Kidney capillary endothelial cell (primary cell): ENCODE data around the gene MRAS.
"Not testable (repeated sequence)": the region's sequence is repeated elsewhere in the genome, so short reads cannot be mapped to it uniquely, and the experiment has no call there.

ENCODE experiments used
- DNase-seq: peaks from one replicate; pipeline ENCODE4 v3.0.0-alpha.2; 2018; ENCODE audit warnings: low spot score

The MRAS gene

DNA sequence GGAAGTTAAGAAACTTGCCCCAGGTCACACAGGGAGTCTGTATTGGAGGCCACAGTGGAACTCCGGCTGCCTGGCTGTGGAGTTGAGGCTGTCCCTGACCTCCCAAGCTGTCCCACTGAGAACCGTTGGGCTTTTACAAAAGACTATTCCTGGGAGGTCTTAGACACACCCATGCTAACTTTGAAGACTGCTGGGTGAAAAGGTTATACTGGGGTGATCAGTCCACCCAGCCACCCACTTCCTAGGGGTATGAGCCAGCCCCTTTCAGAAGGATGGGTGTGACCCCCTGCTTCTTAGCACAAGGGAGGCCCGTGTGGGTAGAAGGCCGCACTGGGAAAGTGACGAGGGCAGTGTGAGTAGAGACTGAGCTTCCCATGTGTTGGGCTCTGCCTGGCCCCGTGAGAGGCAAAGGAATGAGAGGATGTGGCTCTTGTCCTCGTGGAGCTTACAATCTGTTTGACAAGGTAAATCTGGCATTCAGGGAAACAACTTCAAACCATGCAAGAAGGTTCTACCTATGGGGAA, 19.0 kb downstream of the MRAS start:
- no peak for DNase-seq

DNA sequence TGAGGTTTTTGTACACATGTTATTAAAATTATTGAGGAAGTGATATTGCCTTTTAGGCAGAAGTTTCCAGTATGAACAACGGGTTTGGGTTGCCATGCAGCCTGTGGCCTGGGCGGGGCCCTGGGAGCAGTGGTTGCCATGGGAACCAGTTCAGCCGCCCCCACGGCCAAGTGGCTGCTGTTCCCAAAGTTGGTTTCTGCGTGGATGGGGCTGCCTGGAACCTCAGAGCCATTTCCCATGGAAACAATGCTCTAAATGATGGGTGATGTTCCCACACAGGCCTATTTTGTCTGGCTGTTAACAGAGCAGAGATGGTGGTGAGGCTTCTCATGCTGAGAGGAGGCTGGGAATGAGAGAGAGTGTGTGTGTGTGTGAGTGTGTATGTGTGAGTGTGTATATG, 19.5 kb downstream of the MRAS start:
- DNase-seq = no peak

DNA sequence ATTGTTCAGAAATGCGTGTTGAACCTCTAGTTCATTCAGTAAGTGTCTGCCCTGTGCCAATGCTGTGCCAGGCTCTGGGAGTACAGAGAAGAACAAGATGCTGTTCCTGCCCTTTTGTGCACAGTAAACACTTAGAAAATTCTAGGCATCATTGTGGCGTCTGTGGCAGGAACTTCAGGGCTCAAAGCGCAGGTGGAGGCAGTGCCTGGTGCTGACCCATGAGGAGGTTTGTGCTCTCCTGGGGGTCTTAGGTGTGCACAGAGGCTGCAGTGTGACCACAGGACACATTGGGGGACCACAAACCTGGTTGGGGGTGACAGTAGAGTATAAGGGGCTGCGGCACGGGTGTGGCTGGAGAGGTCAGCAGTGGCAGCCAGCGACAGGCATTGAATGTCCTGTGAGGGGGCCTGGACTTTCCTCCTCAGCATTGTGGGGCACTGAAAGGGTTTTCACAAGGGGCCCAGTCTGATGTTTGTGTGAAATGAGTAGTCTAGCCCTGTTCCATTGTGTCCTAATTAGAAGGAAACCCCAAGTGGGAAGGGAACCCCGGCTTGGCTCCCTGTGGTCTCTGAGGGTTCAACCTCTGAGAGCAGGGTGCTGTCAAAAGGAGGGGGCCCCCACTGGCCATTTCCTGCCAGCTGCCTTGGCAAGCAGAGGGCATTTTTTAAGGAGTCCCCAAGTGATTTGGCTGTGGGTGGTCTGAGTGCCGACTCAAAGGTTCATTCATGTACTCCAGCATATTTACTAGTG, 20.9 kb downstream of the MRAS start:
- DNase-seq = no peak

DNA sequence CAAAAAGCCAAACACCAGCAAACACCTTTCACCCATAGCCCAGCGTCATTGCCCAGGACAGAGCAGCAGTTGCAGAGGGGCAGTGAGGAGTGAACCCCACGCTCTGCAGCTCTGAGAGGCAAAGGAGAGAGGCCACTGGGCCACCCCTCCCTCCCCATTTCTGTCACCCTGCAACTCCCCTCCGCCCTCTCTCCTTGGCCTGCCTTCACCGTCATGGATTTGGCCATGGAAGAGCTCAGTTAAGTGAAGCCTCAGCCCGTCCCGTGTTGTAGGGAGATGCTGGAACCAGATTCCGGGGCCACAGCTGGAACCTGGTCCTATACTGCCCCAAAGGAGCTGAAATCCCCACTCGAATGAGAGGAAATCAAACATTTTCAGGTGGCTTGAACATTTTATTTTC, 21.9 kb downstream of the MRAS start:
- no peak for DNase-seq

DNA sequence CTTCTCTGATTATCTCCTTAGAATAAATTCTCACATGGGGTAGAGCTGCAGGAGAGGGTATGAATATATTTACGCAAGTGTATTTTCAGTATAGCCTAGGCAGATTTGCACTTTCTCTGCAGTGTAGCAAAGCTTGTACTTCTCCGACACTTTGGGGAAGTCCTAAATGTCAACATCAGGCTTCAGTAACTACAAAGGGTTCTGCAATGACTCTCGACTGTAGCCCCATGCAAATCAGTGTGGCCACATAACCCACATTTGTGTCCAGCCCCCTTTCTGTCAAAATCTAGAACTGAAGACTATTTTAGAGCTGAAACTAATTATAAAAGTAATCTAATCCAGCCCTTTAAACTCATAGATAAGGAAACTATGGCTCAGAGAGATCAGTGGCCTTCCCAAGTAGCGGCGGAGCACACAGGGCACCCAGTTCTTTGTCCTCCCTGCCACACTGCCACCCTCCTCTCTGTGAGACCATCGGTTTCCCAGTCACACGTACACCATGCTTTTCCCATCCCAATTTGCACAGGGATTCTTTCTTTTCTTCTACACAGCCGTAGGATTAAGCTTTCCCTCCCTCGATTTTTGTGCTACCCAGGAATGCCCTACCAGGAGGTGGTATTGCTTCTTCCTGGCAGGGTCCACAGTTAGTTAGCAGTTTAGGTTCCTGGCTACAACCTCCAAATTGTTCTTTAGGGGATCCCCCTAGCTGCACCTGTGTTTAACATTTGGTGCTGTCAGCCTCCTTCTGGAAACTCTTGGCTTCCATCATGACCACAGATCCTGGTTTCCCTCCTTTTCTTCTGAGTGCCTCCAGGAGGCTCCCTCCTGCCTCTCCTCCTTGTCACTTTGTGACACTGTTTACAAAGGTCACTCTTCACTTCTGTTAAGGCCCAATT, 22.9 kb downstream of the MRAS start:
- no peak for DNase-seq

DNA sequence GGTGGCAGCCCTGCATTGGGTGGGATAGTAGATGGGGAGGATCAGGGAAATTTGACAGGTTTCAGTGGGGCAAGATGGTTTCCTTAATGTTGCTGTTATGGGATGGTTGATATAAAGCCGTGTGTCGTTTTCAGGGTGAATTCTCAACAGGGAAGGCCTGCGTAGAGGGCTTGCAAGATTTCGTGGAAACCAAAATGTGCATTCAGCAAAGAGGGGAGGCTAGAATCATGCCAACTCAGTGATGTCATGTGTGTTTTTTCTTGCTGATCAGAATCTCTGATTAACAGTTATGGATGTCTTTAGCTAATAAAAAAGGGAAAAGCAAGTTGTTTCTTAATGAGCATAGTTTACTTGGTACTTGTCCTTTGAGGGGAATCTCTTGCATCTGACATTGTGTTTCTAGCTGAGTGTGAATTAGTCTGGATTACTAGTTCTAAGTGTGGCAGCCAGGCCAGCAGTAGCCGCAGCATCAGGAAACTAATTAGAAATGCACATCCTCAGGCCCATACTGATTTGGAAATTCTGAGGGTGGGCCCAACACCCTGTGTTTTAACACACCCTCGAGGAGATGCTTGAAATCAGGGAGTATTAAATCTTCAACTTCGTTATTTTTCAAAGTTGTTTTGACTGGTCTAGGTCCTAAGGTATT, 24.8 kb downstream of the MRAS start:
- no peak for DNase-seq

DNA sequence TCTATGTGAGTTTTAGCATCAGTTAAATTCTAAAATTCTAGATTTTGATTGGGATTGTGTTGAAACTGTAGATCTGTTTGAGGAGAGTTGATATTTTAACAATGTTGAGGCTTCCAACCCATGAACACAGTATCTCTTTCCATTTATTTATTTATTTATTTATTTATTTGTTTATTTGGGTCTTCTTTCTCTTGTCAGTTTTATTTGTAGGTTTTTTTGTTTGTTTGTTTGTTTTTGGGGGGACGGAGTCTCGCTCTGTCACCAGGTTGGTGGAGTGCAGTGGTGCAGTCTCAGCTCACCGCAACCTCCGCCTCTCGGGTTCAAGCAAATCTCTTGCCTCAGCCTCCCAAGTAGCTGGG, 25.3 kb downstream of the MRAS start:
- no peak for DNase-seq

DNA sequence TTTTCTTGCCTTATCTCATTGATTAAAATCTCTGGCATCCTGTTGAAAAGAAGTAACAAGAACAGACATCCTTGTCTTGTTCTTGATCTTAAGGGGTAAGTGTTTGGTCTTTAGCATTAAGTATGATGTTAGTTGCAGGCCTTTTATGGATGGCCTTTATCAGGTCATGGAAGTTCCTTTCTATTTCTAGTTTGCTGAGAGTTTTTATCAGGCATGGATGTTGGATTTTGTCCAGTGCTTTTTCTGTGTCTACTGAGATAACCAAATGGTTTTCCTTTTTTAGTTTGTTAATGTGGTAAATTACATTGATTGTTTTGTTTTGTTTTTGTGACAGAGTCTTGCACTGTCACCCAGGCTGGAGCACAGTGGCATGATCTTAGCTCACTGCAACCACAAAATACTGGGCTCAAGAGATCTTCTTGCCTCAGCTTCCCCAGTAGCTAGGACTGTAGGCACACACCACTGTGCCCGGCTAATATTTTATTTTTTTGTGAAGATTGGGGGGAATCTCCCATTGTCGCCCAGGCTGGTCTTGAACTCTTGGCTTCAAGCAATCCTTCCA, 26.3 kb downstream of the MRAS start:
- no peak for DNase-seq

DNA sequence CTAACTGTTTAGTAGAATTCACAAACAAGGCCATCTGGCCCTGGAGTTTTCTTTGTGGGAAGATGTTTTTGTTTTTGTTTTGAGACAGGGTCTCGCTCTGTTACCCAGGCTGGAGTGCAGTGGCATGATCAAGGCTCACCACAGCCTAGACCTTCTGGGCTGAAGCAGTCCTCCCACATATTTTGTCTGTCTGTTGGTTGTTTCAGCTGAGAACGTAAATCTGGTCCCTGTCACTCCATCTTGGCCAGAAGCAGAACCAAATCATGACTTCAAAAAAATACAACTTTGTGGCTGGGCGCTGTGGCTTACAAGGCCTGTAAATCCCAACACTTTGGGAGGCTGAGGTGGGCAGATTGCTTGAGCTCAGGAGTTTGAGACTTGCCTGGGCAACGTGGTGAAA, 27.1 kb downstream of the MRAS start:
- no peak for DNase-seq

DNA sequence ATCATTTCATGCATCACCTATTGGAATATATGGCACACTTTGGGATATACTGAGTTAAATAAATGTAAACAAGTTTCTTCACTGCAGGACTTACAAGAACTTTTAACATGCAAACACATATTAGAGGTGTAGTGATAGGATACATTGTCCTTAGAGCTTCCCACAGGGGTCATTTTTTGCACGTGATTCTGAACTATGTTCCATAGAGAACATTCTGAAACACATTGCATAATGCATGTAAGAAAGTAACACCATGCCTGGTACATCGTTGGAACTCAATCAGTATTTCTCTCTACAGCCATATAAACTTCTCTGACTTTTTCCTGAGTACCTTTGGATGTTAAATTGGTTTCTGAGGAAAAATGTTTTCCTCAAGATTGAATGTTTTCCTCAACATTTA, 28.3 kb downstream of the MRAS start:
- DNase-seq = no peak

DNA sequence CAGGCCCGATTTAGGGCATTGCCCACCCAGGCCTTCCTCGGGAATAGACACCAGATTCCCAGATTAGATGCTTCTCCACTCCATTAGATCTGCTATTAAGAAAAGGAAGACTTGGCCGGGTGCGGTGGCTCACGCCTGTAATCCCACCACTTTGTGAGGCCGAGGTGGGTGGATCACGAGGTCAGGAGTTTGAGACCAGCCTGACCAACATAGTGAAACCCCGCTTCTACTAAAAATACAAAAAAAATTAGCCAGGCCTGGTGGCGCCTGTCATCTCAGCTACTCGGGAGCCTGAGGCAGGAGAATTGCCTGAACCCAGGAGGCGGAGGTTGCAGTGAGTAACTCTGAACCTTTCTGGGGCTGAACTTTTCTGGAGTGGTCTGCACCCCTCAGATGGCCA, 28.8 kb downstream of the MRAS start:
- not testable (repeated sequence) for DNase-seq

DNA sequence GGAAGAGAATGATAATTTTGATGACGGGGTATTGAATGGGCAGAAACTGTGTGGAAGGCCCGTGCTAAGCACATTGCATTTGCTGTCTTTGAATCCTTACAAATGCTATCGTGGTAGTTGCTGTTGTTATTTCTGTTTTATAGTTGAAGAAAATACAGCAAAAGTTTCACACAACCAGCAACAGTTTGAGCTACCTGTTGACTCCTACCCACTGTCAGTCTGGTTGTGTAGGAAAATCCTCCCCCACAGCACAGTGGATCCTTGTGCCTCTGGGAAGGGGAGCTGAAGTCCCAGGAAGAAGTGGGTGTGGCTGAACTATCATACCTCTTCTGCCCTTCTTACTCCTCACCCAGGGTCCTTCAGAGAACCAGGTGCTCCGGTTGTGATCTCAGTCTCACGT, 29.4 kb downstream of the MRAS start:
- DNase-seq = no peak

DNA sequence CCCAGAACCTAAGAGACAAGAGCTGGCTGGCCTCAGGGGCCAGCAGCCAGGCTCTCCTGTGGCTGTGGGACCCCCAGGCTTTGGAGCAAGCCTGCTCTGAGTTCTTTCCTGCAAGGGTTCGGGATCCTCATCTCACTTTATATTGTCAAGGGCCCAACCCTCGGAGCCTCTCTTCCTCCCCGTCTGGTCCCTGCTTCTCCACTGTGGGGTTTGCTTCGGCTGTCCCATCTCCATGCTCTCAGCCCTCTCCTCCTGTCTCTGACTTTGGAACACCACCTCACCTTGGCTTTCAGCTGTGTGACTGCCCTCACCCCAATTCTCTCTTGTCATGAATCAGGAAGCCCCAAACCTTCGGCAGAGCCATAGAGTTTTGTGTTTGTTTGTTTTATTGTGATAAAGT, 30.0 kb downstream of the MRAS start:
- no peak for DNase-seq

DNA sequence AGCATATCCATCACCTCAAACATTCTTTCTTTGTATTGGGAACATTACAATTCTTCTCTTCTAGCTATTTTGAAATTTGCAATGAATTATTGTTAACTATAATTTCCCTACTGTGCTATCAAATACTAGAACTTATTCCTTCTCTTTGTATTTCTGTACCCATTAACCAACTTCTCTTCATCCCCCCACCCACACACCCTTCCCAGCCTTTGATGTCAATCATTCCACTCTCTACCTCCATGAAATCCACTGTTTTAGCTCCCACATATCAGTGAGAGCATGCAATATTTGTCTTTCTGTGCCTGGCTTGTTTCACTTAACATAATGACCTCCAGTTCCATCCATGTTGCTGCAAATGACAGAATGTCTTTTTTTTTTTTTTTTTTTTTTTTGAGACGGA, 30.6 kb downstream of the MRAS start:
- no peak for DNase-seq

DNA sequence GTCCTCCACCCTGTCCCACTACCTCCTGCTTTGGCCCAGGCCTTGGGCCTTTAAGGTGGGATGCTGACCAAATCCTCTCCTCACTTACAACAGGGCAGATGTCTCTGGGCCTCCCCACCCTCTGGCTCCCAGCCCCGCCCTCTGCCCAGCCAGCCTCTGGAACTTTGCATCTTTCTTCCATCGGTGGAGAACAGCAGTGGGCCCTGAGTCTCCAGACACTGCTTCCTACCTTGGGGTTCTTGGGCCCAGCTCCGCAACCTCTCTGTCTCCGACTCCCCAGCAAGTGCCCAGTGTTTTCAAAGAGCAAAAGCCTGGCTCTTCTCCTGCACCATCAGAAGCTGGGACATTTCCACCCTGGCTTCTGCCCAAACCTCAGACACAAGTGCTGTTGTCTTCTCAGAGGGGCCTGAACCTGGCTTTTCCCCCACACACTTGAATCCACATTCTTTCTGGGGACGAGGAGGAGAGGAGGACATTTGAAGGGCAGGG, 33.1 kb downstream of the MRAS start:
- no peak for DNase-seq

DNA sequence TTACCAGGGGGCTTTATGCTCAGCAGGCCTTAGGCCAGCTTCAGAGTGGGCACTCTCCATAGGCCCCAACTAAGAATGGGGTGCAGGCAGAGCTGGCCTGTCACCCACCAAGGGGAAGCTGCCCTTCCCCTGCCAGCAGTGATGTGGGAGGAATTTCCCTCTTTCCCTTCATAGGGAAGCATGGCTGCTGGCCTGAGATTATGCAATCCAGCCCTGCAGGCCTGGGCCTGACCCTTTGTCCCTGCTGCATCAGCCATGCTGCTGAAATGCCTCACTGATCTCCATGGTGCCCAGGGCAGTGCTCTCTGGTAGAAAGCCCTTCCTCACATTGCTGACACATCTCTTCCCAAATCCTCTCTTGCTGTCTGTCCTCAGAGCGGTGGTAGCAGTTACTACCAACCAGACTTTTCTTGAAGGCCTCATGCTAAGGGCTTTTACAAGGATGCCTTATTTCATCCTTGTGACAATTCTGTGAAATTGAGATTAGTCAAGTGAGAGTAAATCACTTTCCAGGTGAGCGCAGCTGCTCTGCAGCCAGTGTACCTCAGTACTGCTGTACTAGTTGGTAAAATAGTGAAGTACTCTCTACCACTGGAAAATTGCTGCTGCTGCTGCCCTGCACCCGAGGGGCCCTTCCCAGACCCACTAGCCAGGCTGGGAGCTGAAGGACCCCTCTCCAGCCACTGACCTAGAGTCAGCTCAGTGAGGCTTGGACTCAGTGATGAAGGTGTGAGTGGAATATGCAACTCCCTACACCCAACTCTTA, 33.8 kb downstream of the MRAS start:
- no peak for DNase-seq

DNA sequence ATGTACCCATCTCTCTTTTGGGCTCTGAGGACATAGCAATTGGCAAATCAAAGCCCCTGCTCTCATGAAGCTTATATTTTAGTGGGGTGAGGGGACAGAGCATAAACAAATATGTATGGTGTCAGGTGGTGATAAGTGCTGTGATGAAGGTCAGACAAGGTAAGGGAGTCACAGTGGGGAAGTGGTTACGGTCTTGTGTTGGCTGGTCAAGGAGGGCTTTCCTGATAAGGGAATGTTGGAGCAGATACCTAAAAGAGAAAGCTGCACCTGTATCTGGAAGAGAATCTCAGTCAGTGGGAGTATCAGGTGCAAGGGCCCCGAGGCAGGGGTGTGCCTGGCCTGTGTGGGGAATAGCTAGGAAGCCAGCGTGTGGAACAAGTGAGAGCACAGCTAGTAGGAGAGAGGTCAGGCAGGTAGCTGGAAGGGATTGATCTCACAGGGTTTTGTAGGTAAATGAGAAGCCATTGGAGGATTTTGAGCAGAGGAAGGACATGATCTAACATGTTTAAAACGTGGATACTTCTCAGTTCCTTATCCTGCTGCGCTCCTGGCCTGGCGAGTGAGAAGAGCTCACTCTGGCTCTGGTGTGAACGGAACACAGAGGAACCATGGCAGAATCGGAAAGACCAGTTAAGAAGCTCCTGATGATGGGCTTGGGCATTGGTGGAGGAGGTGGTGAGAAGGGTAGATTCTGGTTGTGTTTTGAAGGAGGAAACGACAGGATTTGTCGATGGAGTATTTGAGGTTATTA, 35.5 kb downstream of the MRAS start:
- DNase-seq = no peak

DNA sequence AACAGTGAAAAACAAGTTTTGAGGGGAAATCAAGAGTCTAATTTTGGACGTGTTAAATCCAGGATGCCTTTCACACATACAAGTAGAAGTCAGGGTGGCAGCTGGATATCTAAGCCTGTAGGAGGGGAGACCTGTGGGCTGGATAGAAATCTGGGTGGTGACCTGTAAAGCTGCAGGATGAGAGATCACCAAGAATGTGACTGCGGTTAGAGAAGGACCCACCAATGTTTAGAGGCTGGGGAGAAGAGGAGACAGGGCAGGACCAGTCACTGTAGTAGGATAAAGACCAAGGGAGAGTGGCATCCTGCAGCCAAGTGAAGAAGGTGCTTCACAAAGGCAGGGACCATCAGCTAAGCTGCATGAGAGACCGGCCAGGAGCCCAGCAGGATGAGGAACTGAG, 36.2 kb downstream of the MRAS start:
- no peak for DNase-seq

DNA sequence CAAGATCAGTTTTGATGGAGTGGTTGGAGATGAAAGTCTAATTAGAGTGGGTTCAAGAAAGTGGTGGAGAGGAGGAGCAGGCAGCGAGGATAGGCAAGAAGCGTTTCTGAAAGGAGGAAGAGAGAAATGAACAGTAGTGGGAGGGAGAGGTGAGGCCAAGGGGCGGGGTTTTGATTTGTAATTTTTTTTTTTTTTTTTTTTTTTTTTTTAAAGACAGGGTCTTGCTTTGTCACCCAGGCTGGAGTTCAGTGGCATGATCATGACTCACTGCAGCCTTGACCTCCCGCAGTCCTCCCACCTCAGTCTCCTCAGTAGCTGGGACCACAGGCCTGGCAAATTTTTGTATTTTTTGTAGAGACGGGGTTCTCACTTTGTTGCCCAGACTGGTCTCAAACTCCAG, 36.6 kb downstream of the MRAS start:
- DNase-seq = no peak

DNA sequence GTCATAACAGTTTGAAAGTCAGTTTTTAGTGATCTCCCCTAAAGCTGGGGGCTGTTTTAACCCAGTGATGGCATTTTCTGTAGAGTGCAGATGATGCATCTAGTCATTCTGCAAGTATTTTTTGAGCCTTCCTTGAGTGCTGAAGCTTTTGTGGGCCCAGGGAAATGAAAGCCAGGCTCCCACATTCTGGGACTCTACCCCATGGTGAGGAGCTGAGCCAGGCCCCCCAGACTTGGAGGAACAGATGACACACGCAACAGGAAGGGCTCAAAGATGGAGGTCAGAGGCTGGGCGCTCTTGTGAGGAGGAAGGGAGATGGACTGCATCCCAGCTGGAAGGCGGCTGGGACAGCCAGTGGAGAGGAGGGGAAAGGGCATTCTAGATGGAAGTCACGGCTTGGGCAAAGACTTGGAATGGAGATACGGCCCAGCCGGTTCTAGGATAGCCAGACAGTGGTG, 40.8 kb downstream of the MRAS start:
- no peak for DNase-seq
